OCI-LY3 (cell line): ENCODE measurements around the gene VAT1L.

Experiments
- CTCF ChIP-seq: fragments of 200-600, 300-600 bp; sonication (generic); IDR thresholded peaks from 2 replicates; pipeline ENCODE4 v1.5.1; 2014; ENCODE audit warnings: antibody characterized with exemption, low read length, low read depth
- EZH2phosphoT487 ChIP-seq: fragments of 200-600 bp; shearing (Covaris generic); IDR thresholded peaks from 2 replicates; pipeline ENCODE4 v1.6.1; 2018; ENCODE audit warnings: antibody characterized with exemption, mixed run types, low read depth

GRCh38 chr16:77876776-77877175 is 88.4 kb downstream of the VAT1L start:
- TF ChIP-seq CTCF (no peak), EZH2phosphoT487 (no peak)
